HUES6 (cell line): Measurements from ENCODE around the gene HTR4.

Source experiments
- H3K27ac ChIP-seq: 2 replicates; pipeline ENCODE4 v1.7.0; 2013; ENCODE audit warnings: low read depth, mild to moderate bottlenecking, low read length, inconsistent platforms
- H3K27me3 ChIP-seq: 2 replicates; pipeline ENCODE4 v1.6.1; 2013; ENCODE audit warnings: low read length; ENCODE audit not compliant: control insufficient read depth, insufficient read depth
- H3K36me3 ChIP-seq: 2 replicates; pipeline ENCODE4 v1.6.1; 2013; ENCODE audit warnings: low read length; ENCODE audit not compliant: control insufficient read depth, insufficient read depth
- H3K4me1 ChIP-seq: 2 replicates; pipeline ENCODE4 v1.6.1; 2013; ENCODE audit warnings: low read length; ENCODE audit not compliant: control insufficient read depth, insufficient read depth
- H3K4me3 ChIP-seq: 2 replicates; pipeline ENCODE4 v1.5.1; 2013; ENCODE audit warnings: low read depth, low read length
- H3K9ac ChIP-seq: one replicate; pipeline ENCODE4 v1.6.1; 2013; ENCODE audit warnings: mild to moderate bottlenecking, low read length
- H3K9me3 ChIP-seq: 2 replicates; pipeline ENCODE4 v1.6.1; 2013; ENCODE audit warnings: low read depth, low read length; ENCODE audit not compliant: control insufficient read depth, insufficient read depth

Gene HTR4

GRCh38 chr5:148599187-148599586, 55.1 kb downstream of the HTR4 start:
- no peaks in the 10 kb centered on the region for H3K4me1 ChIP-seq
- H3K36me3 ChIP-seq: no peaks in the 10 kb centered on the region
- H3K4me3 ChIP-seq: no peak overlapping the region
- H3K27me3 ChIP-seq: no peaks in the 10 kb centered on the region
- H3K27ac ChIP-seq: no peak overlapping the region
- no peak overlapping the region for H3K9ac ChIP-seq
- H3K9me3 ChIP-seq: peaks cover 4% of the 10 kb centered on the region; the same call in 1 of the 2 replicates

GRCh38 chr5:148595697-148596096, 58.6 kb downstream of the HTR4 start:
- Histone ChIP-seq H3K9ac (no peak overlapping the region), H3K9me3 (peaks cover 4% of the 10 kb centered on the region; the same call in 1 of the 2 replicates), H3K36me3 (no peaks in the 10 kb centered on the region), H3K4me3 (no peak overlapping the region), H3K27ac (no peak overlapping the region), H3K4me1 (no peaks in the 10 kb centered on the region), H3K27me3 (no peaks in the 10 kb centered on the region)

- Histone ChIP-seq H3K9me3 (no peaks in the 10 kb centered on the region), H3K9ac (no peak overlapping the region), H3K27me3 (no peaks in the 10 kb centered on the region), H3K36me3 (no peaks in the 10 kb centered on the region), H3K4me1 (no peaks in the 10 kb centered on the region), H3K4me3 (no peak overlapping the region), H3K27ac (no peak overlapping the region)
Measured at GRCh38 chr5:148586796-148587195, 67.5 kb downstream of the HTR4 start.

- H3K4me3 ChIP-seq: no peak overlapping the region
- H3K9ac ChIP-seq: no peak overlapping the region
- H3K9me3 ChIP-seq: no peaks in the 10 kb centered on the region
- no peaks in the 10 kb centered on the region for H3K36me3 ChIP-seq
- H3K27me3 ChIP-seq: no peaks in the 10 kb centered on the region
- H3K4me1 ChIP-seq: no peaks in the 10 kb centered on the region
- no peak overlapping the region for H3K27ac ChIP-seq
Measured at GRCh38 chr5:148585988-148586387, 68.3 kb downstream of the HTR4 start.

DNA sequence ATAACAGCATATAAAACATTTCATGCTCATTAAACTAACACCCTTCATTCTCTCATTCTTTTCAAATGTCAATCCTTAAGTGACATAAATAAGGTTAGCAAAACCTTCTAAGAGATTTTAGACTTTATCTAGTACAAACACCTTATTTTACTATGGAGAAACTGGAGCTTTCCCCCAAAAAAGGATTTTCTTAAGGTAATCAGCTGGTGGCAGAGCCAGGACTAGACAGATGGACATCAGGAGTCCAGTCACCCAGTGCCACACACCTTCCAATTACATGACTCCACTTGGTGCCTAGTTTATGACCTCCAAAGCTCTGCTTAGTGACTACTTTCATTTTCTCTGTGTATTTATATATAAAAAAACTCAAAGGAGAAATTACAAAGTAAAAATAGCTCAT, 70.2 kb downstream of the HTR4 start:
- Histone ChIP-seq H3K27me3 (no peaks in the 10 kb centered on the region), H3K9ac (no peak overlapping the region), H3K4me3 (no peak overlapping the region), H3K36me3 (no peaks in the 10 kb centered on the region), H3K9me3 (0 out of 2 replicates have a peak, but pooled peaks cover 6% of the 10 kb centered on the region), H3K4me1 (no peaks in the 10 kb centered on the region), H3K27ac (no peak overlapping the region)

GRCh38 chr5:148583421-148583965, 70.8 kb downstream of the HTR4 start:
- H3K4me3 ChIP-seq: no peak overlapping the region
- no peaks in the 10 kb centered on the region for H3K27me3 ChIP-seq

DNA sequence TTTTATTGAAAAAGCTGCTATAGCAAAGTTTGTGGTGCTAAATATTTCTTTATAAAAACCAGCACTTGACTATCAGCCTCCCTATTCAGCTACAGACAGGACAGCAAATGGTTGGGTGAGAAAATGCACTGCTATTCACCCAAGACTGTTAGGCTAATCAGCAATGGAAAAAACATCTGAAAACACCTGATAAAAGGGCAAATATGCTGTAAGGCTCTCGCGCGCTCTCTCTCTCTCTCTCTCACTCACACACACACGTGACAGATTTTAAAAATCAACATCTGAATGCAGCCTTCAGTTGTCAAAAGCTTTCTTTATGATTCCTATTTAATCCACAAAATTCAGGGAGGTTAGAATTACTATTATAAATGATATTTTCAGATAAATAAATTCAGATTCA, 80.2 kb downstream of the HTR4 start:
- no peaks in the 10 kb centered on the region for H3K4me1 ChIP-seq
- H3K9me3 ChIP-seq: no peaks in the 10 kb centered on the region
- no peak overlapping the region for H3K9ac ChIP-seq
- H3K27ac ChIP-seq: no peak overlapping the region
- no peak overlapping the region for H3K4me3 ChIP-seq
- no peaks in the 10 kb centered on the region for H3K36me3 ChIP-seq
- H3K27me3 ChIP-seq: no peaks in the 10 kb centered on the region

More at GRCh38 chr5:148583421-148583965, 70.8 kb downstream of the HTR4 start:
- Histone ChIP-seq H3K36me3 (no peaks in the 10 kb centered on the region), H3K27ac (no peak overlapping the region), H3K9ac (no peak overlapping the region), H3K9me3 (0 out of 2 replicates have a peak, but pooled peaks cover 6% of the 10 kb centered on the region), H3K4me1 (no peaks in the 10 kb centered on the region)

DNA sequence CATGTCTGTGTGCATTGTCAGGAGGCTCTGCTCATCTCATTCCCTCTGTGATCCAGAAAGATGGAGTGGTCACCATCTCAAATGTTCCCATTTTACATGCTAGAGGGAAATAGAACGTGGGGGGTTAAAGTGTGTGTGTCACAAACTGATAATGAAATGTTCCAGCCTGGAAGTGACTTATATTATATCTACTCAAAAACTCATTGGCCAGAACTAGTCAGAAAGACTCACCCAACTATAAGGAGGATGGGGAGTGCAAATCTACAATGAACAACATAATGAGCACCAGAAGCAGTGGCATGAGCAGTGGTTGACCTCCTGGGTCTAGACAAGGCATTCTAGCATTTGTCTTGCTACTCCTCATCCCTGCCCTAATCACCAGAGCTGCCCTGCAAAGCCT, 81.0 kb downstream of the HTR4 start:
- no peak overlapping the region for H3K27ac ChIP-seq
- no peaks in the 10 kb centered on the region for H3K36me3 ChIP-seq
- H3K9me3 ChIP-seq: no peaks in the 10 kb centered on the region
- H3K27me3 ChIP-seq: no peaks in the 10 kb centered on the region
- no peak overlapping the region for H3K4me3 ChIP-seq
- H3K9ac ChIP-seq: no peak overlapping the region
- H3K4me1 ChIP-seq: no peaks in the 10 kb centered on the region

DNA sequence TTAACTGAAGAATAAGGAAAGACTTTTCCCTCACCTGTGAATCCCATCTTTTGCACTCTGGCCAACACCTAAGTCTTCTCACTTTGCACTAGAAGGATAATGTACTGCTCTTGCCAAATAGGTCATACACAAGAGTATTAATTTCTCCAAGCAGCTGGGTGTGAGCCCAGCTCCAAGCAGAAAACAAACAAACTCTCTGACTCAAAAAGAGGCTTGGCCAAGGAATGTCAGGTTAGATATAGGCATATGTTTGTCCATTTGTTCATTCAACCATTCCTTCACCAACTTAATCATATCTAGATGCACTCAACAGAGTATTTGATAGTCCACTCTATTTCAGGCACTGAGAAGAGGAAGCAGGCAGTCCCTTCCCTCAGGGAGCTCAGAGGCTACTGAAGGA, 84.4 kb downstream of the HTR4 start:
- H3K4me3 ChIP-seq: no peak overlapping the region
- no peaks in the 10 kb centered on the region for H3K4me1 ChIP-seq
- H3K9me3 ChIP-seq: no peaks in the 10 kb centered on the region
- no peaks in the 10 kb centered on the region for H3K36me3 ChIP-seq
- no peaks in the 10 kb centered on the region; the same call in 1 of the 2 replicates for H3K27me3 ChIP-seq
- H3K9ac ChIP-seq: no peak overlapping the region
- no peak overlapping the region for H3K27ac ChIP-seq

- Histone ChIP-seq H3K36me3 (no peaks in the 10 kb centered on the region), H3K4me1 (no peaks in the 10 kb centered on the region), H3K4me3 (no peak overlapping the region), H3K27me3 (no peaks in the 10 kb centered on the region; the same call in 1 of the 2 replicates), H3K27ac (no peak overlapping the region), H3K9me3 (no peaks in the 10 kb centered on the region), H3K9ac (no peak overlapping the region)
Measured at GRCh38 chr5:148565148-148565547, 89.2 kb downstream of the HTR4 start.

DNA sequence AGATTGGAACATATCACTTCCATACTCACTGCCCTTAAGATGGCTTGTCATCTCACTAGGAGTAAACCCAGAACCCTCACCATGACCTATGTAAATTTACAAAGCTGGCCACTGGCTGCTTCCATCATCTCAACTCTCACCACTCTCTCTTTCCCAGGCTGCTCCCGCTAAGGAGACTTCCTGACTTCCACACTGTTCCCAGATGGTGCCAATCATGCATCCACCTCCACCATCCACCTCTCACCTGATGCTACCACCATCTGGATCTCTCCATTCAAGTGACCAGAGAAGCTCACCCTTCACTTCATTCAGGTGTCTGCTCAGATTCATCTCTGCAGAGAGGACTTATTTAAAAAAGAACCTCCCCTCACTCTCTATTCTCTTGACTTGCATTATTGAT, 91.3 kb downstream of the HTR4 start:
- Histone ChIP-seq H3K4me1 (peaks cover 10% of the 10 kb centered on the region), H3K27ac (no peak overlapping the region), H3K4me3 (no peak overlapping the region), H3K27me3 (no peaks in the 10 kb centered on the region; the same call in 1 of the 2 replicates), H3K36me3 (no peaks in the 10 kb centered on the region), H3K9me3 (no peaks in the 10 kb centered on the region), H3K9ac (no peak overlapping the region)
